GM19438 (cell line): ENCODE results near the gene EXOC6B.

Source experiments
- ATAC-seq: cut with Tn5 transposase; IDR thresholded peaks from one replicate; pipeline ENCODE4 v1.9.1; 2021; ENCODE audit warnings: low read depth; ENCODE audit not compliant: unreplicated experiment

The EXOC6B gene

DNA sequence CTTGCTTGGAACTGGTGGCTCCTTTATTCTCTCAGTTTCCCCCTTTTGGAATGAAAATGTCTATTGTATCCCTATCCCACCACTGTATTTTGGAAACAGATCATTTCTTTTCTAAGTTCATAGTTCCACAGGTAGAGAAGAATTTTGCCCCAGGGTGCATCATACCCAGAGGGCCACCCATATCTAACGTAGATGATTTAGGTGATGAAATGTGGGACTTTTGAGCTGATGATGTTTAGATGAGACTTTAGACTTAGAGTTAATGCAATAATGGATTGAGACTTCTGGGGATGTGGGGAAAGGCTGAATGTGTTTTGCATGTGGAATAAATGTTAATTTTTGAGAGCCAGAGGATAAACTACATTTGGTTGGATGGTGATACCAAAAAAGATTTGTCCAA, 570.3 kb downstream of the EXOC6B start:
- ATAC-seq, result no peak

DNA sequence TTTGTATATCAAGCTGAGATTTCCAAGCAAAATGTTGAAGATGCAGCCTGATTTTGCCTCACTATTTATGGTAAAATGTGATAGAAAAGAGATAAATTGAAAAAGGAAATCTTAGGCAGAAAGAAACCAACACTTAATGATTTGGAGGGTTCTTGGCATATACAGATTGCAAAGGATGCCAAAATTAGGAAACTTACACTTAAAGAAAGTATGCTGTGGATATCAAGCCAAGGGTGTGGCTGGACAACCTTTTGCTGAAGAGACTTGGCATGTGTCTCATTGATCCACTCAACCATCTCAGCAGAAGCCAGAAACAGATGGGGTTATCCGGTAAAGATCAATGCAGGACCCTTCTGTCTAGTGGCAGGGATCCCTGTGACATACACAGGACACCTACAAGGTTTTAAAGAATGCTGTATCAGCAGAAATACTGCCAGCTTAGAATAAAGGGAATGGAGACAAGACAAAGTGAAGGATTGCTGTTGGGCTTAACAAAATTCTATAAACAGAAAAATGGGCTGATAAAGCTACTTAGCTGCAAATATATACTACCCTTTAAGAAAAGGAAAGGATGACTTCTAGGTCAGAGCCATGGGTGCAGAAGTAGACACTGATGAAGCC, 570.9 kb downstream of the EXOC6B start:
- no peak for ATAC-seq

DNA sequence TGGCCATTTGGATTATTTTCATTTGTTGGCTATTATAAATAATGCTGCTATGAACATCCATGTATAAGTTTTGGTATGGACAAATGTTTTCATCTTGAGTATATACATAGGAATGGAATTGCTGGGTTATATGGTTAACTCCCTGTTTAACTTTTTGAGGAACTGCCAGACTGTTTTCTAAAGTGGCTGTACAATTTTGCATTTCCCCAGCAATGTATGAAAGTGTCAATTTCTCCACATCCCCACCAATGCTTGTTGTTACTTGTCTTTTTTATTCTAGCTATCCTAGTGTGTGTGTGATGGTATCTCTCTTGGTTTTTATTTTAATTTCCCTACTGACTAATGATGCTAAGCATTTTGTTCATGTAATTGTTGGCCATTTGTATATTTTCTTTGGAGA, 587.5 kb downstream of the EXOC6B start:
- ATAC-seq, result no peak

DNA sequence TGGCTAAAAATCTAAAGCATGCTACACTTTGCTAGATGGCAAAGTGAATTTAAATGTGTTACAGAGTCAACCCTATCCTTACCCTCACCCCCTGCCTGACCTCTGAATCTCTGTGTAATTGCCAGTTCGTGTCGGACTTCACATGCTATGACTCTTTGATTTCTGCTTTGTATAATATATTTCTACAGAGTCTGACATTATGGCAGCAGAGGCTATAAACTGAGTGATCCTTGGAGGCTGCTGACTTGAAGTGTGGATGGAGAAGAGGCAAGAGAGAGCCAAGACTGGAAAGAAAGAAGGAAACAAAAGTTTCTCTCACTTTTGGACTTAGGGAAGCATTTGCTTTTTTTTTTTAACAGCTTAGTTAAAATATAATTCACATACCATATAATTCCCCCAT, 588.3 kb downstream of the EXOC6B start:
- no peak for ATAC-seq

DNA sequence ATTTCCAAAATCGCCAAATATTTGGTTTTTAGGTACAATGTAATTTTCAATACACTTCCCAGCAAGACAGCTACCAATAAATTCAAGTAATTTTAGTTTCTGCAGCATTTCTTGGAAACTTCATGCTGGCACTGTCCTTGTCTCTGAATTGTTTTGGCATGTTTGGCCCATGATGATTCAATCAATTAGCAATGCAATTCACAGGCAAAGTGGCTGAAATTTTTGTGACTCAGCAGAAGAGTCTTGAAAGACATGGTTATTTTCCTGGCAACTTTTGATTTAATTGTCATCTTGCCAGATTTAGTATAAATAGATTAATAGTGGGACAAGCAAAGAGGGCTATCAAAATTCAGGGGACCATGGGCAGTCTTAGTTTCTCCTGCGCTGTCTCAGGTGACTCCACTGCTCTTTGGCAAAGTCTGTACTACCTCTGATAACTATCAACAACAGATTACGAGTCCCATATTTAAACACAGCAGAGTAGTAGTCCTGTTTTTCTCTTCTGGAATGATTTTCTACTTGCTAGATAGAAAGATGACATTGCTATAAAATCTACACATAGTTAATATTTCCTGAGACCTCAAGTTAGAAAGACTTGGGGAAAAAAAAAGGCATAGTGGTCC, 589.3 kb downstream of the EXOC6B start:
- ATAC-seq, result no peak

DNA sequence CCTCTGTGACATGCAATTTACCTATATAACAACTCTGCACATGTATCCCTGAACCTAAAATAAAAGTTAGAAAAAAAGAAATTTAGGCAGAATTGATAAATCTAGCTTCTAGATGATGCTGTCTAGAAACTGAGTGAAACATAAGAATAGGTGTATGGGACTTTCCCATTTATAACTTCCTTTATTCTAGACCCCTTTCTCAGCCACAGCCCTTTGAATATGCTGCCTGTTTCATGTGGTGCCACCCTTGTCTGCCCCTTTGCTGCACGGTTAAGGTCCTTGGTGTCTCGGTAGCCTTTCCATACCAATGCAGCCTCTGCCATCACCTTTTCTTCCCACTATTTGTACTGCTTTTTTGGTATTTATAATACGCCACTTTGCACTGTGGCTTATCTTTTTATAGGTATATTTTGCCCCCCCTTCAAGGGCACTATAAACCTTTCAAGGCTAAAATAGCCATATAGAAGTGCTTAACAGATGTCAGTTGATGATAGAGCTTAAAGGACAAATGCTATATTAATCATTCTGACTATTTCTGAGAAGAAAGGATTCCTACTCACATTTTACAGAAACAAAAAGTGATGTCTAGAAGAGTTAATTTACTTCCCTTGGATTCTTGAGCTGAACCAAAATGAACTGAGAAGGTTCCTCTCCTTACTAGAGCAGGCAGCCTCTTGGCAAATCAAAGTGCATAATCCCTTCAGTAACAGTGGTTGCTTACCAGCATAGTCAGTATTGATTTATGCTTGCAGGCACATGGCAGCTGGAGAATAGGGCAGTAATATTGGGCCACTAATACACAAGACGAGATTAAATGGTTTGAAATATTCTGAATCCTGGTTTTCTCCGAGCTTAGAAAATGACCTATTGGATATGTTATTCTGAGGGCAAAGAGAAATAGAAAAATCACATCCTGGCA, 590.1 kb downstream of the EXOC6B start:
- no peak for ATAC-seq

DNA sequence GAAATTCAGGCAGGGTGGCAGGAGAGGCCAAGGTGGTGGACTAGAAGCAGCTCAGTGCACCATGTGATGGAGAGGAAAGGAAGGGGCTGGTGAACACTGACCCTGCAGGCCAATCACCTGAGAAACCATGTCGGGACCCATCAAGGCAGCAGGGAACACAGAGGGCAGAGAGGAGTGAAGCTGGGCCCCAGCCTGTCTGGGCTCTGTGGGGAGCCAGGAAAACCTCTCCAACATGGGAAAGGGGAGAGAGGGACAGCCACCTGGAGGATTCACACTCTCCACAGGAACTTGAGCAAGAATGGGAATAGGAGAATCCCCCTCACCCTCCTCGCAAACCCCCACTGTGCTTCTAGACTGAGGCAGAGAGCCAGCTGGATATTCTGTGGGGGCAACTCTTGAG, 592.6 kb downstream of the EXOC6B start:
- ATAC-seq, result no peak

DNA sequence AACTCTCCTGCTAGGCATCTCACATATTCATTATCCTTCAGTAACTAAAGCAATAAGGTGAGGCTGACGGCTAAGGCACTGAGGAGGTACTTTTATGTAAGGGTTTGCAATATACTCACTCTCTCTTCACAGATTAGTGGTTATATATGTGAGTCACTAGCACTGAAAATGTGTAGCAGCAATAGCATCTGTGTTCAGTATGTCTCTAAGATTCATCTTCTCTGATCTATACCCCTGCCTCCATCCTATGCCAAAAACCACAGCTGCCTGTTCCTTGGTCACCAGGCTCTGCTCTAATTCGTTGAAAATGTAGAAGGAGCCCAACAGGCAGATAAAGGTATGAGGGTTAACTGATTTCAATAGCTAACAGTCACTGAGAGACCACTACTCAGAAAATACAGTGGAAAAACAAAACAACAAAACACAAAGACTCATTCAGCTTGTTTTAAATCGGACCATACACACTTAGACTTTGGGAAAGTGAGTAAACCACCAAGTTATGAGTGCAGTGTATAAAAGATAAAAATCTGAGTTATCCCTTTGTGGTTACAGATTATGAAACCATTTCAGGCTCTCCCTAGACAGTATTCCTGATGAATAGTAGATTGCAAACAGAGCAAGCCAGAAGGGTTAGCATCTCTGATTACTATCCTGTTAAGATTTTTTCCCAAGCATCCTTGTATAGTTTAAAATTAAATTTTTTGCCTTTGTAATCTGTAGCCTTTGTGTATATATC, 602.8 kb downstream of the EXOC6B start:
- ATAC-seq, result no peak

DNA sequence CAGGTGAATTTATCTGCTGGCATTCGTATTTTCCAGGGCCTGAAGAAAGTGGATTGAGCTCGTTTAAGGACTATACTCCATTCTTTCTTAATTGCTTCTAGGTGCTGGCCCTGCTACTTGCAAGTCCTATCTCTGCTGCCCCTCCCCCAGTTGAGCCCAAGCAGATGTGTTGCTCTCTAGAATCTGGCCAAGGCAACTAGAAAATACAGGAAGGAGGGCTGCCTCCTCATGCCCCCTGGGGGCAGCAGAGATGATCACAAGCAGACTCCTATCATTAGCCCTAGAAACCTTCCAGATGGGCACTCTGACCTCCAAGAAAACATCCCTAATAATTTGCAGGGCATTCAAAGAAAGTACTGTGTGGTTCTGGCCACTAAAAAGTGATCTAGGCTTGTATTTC, 605.7 kb downstream of the EXOC6B start:
- ATAC-seq, result no peak

DNA sequence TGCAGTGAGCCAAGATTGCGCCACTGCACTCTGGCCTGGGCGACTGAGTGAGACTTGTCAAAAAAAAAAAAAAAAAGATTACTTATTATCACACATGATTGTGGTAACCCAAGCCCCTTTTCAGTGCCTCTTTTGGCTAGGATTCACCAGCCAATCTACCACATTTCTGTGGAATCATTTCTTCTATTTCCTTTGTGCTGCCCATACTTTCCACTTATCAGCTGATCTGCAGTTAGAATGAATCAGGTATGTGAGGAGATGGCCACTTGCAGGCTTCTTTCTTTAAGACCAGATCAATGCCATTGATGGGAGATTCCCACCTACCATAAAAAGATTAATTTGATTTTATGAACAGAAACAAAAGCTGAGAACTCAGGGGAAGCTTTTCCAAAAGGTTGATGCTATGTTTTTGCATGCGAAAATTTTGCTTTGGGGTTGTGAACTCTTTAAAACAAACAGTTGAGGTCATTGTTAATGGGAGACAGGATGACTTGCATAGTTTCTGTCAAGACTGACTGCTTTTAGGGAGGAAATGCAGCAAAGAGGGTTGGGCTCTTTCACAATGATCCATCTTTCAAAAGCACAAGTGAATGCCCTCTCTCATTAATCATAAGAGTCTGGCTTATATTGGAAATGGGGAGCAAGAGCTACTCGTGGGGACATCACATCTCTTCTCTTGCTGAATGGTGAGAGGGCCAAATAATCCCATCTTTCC, 611.2 kb downstream of the EXOC6B start:
- no peak for ATAC-seq

DNA sequence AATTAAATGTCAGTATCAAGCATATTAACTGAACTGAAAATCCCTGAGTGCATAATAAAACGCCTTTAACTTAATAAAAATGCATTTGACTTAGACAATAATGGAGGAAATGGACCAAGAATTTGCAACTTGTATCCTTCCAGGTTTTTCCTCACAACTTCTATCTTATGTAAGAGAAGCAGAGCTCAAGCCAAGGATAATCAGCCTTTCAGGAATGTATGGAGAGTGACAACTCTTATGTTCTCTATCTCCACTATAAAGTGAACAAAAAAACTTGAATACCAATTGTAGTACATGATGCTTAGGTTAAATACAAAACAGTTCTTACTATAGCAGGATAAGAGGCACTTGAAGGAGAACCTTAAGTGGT, 613.4 kb downstream of the EXOC6B start:
- no peak for ATAC-seq

DNA sequence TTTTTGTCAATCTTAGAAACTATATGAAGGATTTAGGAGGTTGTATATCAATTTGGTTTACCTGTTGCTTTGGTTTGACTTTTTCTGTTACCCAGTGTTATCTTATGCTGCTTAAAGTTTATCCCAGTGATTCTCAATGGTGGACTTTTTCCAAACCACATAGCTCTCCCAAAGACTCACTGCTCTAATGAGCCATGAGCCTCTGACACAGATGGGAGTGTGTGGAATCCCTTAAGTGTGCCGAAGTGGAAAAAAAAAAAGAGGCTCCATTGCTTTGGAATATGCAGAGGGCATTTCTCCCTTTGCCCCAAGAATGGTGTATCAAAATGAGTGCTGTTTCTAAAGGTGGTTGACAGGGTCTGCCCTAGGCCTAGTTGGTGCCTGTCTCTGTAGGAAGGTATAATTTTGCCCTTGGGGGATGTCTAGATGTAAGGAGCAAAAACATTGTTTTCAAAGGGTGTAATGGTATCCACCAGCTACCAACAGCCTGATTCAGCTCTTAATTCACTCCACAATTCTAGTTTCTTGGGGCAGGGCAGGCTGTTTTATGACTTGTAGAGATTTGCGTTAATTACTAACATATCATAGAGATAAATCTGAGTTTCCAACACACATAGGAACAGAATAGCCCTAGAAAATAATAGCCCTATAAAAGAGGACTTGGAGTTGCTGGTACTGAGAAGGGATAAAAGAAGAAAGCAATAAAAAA, 613.9 kb downstream of the EXOC6B start:
- no peak for ATAC-seq

DNA sequence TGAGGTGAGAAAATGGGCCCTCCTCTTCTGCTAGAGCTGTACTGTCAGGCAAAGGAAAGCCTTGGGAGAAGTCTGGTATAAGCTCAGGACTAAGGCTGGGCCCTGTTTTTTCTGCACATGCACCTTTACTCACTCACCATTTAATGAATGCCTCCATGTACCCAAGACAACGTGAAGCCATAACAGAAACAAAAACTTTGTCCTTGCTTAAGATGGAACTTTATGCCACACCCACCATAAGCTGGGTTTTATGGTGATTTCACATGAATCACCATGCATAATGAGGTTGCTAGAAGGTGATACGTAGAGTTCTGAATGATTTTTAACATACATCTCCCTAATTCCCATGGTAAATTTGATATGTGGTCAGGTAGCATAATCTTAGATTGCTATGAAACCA, 614.5 kb downstream of the EXOC6B start:
- ATAC-seq, result no peak

DNA sequence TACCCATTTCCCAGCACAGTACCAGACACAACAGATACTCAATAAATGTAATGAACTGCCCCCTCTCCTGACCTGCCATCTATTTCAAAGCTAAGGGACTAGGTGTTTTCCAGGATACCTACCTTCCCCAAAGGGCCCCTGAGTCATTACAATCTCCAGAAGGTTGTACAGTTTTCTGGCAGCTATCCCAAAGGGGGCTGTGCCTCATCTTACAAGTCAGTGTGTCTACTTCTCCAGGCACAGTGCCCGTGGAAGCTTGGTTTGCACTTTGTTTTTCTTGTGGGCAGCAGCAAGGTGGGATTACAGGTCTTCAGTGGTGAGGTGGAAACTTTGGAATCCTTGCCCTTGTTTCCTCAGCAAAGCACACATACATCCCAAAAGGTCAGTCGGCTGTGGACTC, 615.4 kb downstream of the EXOC6B start:
- no peak for ATAC-seq

DNA sequence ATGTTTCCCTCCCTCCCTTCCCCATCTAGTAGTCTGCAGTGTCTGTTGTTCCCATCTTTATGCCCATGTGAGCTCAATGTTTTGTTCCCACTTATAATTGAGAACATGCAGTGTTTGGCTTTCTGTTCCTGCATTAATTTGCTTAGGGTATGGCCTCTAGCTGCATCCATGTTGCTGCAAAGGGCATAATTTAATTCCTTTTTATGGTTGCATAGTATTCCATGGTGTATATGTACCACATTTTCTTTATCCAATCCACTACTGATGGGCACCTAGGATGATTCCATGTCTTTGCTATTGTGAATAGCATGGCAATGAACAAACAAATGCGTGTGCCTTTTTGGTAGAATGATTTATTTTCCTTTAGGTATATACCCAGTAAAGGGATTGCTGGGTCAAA, 617.6 kb downstream of the EXOC6B start:
- no peak for ATAC-seq

DNA sequence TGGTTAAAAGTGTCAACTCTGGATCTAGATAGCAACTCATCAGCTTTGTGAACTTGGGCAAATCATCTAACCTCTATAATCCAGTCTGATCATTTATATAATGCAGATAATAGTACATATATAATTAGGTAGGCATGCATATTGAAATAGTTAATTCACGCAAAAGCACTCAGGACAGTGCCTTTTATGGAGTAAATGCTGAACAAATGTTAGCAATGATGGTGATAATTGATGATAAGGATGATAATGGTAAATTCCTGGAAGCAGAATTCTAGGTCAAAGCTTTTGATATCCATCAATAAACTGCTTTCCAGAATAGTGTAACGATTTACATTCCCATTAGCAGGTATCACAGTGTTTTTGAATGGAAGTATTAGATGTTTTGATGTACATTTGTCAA, 618.5 kb downstream of the EXOC6B start:
- ATAC-seq, result no peak

DNA sequence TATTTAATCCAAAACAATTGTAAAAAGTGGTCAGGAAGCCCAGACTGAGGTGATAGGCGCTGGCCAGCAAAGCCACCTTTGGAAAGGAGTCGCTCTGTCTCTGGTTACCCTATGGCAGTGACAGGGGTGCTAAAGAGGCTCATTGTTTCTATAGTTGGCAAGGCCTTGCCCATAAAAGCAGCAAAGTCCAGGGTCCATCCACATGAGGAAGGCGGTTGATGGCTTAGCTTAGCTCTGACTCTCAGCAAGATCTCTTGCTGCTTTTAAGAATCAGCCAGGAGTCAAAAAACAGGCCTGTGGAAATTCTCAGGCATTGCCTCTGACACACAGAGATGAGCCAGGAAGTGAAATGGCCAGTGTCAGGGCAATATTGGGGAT, 620.3 kb downstream of the EXOC6B start:
- no peak for ATAC-seq

DNA sequence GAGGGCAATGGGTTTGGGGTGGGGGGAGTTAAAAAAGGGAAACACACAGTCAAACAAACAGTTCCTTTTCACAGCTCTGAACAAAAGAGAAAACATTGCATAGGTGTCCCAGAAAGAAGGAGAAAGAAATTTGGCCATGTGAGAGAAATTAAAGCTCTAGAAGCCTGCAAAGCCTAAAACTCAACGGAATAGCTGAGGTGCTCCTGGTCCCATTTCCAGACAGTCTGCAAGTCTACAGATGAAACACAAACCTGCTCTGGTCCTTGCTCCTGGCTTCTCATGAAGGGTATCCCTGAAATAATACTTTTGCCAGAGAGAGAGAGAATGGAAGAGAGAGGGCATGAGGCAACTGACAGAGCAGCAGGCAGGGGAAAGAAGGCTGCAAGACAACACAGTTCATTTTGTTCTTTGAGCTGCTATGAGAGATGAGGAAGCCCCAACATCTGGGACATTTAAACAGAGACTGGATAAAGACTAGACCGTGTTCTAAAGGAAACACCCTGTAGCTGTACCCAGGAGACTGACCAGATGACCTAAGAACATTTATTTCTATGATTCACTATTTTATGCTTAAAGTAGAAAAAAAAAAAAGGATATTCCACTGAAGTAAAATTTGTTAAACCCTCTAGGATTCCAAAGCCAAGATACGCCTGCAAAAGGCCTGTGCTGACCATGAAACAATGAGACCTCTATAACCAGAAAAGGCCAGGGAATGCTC, 620.9 kb downstream of the EXOC6B start:
- ATAC-seq, result no peak

DNA sequence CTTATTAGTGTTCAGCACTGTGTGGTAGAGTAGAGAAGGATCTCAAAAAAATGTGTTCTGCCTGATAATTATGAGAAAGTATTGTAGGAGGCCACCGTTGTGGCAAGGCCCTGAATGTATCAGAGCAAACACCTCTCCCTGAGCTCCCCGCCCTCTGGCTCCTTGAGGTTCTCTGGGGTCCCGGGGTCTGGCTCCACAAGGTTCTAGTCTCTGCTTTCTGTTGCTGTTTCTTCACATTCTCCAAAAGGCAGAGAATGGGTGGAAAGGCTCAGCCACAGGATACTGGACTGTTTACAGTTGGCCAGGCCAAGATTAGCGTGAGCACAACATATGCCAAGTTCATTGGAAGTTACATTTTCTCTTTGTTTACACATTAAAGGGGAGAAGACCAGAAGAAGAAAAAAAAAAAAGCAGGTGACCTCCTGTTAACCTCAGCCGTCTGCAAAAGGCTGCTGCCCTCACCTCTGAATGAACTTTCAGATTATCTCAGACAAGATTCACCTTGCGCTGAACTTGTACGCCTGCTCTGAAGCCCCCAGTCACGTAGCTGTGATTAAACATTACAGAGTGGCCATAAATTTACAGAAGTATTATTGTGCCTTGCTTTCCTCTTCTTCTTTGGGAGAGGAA, 621.6 kb downstream of the EXOC6B start:
- ATAC-seq, result no peak
